Muscle of leg (tissue), 11 donors: ENCODE data around the gene SULT6B1. TPM values are rescaled to one million over a fixed set of nuclear protein-coding genes. Genes with fewer than 3 reads are reported as not detected.
"Not testable (repeated sequence)": the region's sequence is repeated elsewhere in the genome, so short reads cannot be mapped to it uniquely, and the experiment has no call there.

Source experiments
- DNase-seq: peaks from one replicate; pipeline ENCODE4 v3.0.0; 2013
- H3K27ac ChIP-seq: one replicate; pipeline ENCODE4 v1.5.1; 2013; ENCODE audit warnings: mild to moderate bottlenecking, low read length, control low read depth
- H3K27me3 ChIP-seq: one replicate; pipeline ENCODE4 v1.6.1; 2013; ENCODE audit warnings: low read length; ENCODE audit not compliant: control insufficient read depth, insufficient read depth
- H3K36me3 ChIP-seq: one replicate; pipeline ENCODE4 v1.6.1; 2013; ENCODE audit warnings: low read length; ENCODE audit not compliant: control insufficient read depth, insufficient read depth
- H3K4me1 ChIP-seq: one replicate; pipeline ENCODE4 v1.6.1; 2013; ENCODE audit warnings: low read length; ENCODE audit not compliant: control insufficient read depth, insufficient read depth
- H3K4me3 ChIP-seq: one replicate; pipeline ENCODE4 v1.5.1; 2013; ENCODE audit warnings: low read length, control low read depth
- H3K9me3 ChIP-seq: replicated peaks from 2 replicates; pipeline ENCODE4 v1.6.1; 2013; ENCODE audit warnings: low read depth, low read length; ENCODE audit not compliant: control insufficient read depth
- WGBS: methylation state at CpG from one replicate; pipeline ENCODE4 v1.1.5; 2013; ENCODE audit warnings: missing lambda C conversion rate; ENCODE audit not compliant: insufficient coverage; 5-methylcytosine and 5-hydroxymethylcytosine counted together
- polyA plus RNA-seq, 8 donors: library from polyadenylated mRNA; unstranded; fragments of 120-200 nt; gene quantifications; one replicate each; pipeline versions ENCODE4 v1.2.1 to v1.2.3, GENCODE V29; 2013; ENCODE audit warnings: inconsistent platforms in 1 of 8, low replicate concordance in 1 of 8; ENCODE audit not compliant: insufficient read length in 8 of 8, insufficient read depth in 1 of 8
- total RNA-seq: library from RNA; stranded (reverse); fragments of 120-200 nt; gene quantifications from one replicate; pipeline ENCODE4 v1.2.4, GENCODE V29; 2013

Gene SULT6B1
- total and polyA plus RNA-seq, 9 donors, result not detected

GRCh38 chr2:37196320-37197195 lies 8.1 kb upstream of the SULT6B1 start, which contains the start of gene CEBPZOS:
TSS of gene CEBPZOS (plus strand) at chr2:37196496. CDS start at chr2:37199705, 3,209 bp downstream.
- WGBS, result 1% methylated on average over 70 of the region's 72 CpGs
- H3K27ac ChIP-seq, result peak within 1 kb of the TSS; percentile 93
- peak within 1 kb of the TSS; percentile 76 for H3K4me3 ChIP-seq
- H3K36me3 ChIP-seq, result peaks cover 8% of the 10 kb centered on the region
- peak; percentile 85 for DNase-seq
- peaks cover 2% of the 10 kb centered on the region for H3K27me3 ChIP-seq
- H3K4me1 ChIP-seq, result peaks cover 13% of the 10 kb centered on the region
- H3K9me3 ChIP-seq, result no peaks in the 10 kb centered on the region

GRCh38 chr2:37195862-37196319 lies 7.4 kb upstream of the SULT6B1 start:
- Histone ChIP-seq H3K27ac (peak overlapping the region; percentile 93), H3K4me3 (peak overlapping the region; percentile 76), H3K4me1 (peaks cover 13% of the 10 kb centered on the region)
- H3K27me3 ChIP-seq, H3K36me3 ChIP-seq, DNase-seq, H3K9me3 ChIP-seq: not testable (repeated sequence)
- WGBS, result 68% methylated on average over 15 of the region's 20 CpGs

- Histone ChIP-seq H3K4me3 (no peak overlapping the region), H3K9me3 (no peaks in the 10 kb centered on the region), H3K27ac (no peak overlapping the region), H3K27me3 (peaks cover 4% of the 10 kb centered on the region), H3K4me1 (peaks cover 9% of the 10 kb centered on the region), H3K36me3 (no peaks in the 10 kb centered on the region)
- DNase-seq, result no peak
- no CpG with 5 or more reads among the region's 1 CpG for WGBS
Observed at GRCh38 chr2:37192551-37192950, 4.1 kb upstream of the SULT6B1 start.

GRCh38 chr2:37191747-37192146 lies 3.3 kb upstream of the SULT6B1 start:
- WGBS, result no CpG with 5 or more reads among the region's 6 CpGs
- no peak for DNase-seq
- no peak overlapping the region for H3K27ac ChIP-seq

GRCh38 chr2:37191253-37191652 lies 2.8 kb upstream of the SULT6B1 start:
- no peak overlapping the region for H3K27ac ChIP-seq
- no peaks in the 10 kb centered on the region for H3K36me3 ChIP-seq
- WGBS, result 66% methylated on average over 2 of the region's 4 CpGs
- no peaks in the 10 kb centered on the region for H3K9me3 ChIP-seq
- no peak for DNase-seq
- no peak overlapping the region for H3K4me3 ChIP-seq
- H3K4me1 ChIP-seq, result peaks cover 3% of the 10 kb centered on the region
- peaks cover 4% of the 10 kb centered on the region for H3K27me3 ChIP-seq

More at GRCh38 chr2:37191747-37192146, 3.3 kb upstream of the SULT6B1 start:
- Histone ChIP-seq H3K27me3 (peaks cover 4% of the 10 kb centered on the region), H3K4me1 (peaks cover 3% of the 10 kb centered on the region), H3K9me3 (no peaks in the 10 kb centered on the region), H3K4me3 (no peak overlapping the region), H3K36me3 (no peaks in the 10 kb centered on the region)

GRCh38 chr2:37190290-37190689 lies 1.8 kb upstream of the SULT6B1 start:
- no peak for DNase-seq
- no peaks in the 10 kb centered on the region for H3K9me3 ChIP-seq
- no peak overlapping the region for H3K4me3 ChIP-seq
- H3K4me1 ChIP-seq, result no peaks in the 10 kb centered on the region
- H3K27ac ChIP-seq, result no peak overlapping the region
- peaks cover 7% of the 10 kb centered on the region for H3K27me3 ChIP-seq
- H3K36me3 ChIP-seq, result no peaks in the 10 kb centered on the region
- WGBS, result 80% methylated on average over 1 of the region's 4 CpGs

GRCh38 chr2:37189452-37190153 lies 1.1 kb upstream of the SULT6B1 start:
- Histone ChIP-seq H3K4me1 (no peaks in the 10 kb centered on the region), H3K27ac (no peak overlapping the region), H3K4me3 (no peak overlapping the region), H3K36me3 (no peaks in the 10 kb centered on the region), H3K9me3 (no peaks in the 10 kb centered on the region), H3K27me3 (peaks cover 7% of the 10 kb centered on the region)
- WGBS, result 89% methylated on average over 4 of the region's 6 CpGs
- DNase-seq, result no peak

- no peak overlapping the region for H3K27ac ChIP-seq
- H3K36me3 ChIP-seq, result no peaks in the 10 kb centered on the region
- H3K9me3 ChIP-seq, result no peaks in the 10 kb centered on the region
- no peak for DNase-seq
- no peaks in the 10 kb centered on the region for H3K4me1 ChIP-seq
- WGBS, result 70% methylated on average over 8 of the region's 17 CpGs
- no peak overlapping the region for H3K4me3 ChIP-seq
- peaks cover 2% of the 10 kb centered on the region for H3K27me3 ChIP-seq
Observed at GRCh38 chr2:37181726-37182684, 6.5 kb downstream of the SULT6B1 start.

GRCh38 chr2:37180640-37181039 lies 7.8 kb downstream of the SULT6B1 start:
- Histone ChIP-seq H3K4me1 (no peaks in the 10 kb centered on the region), H3K4me3 (no peak overlapping the region), H3K9me3 (no peaks in the 10 kb centered on the region), H3K27me3 (no peaks in the 10 kb centered on the region), H3K36me3 (no peaks in the 10 kb centered on the region), H3K27ac (no peak overlapping the region)
- WGBS, result 90% methylated on average over 4 of the region's 5 CpGs
- no peak for DNase-seq
